Gastrocnemius medialis (tissue), 4 donors: ENCODE measurements around the gene AQP12B. TPM values are rescaled to one million over a fixed set of nuclear protein-coding genes. Genes with fewer than 3 reads are reported as not detected.
"Not testable (repeated sequence)": the region's sequence is repeated elsewhere in the genome, so short reads cannot be mapped to it uniquely, and the experiment has no call there.

ENCODE experiments used
- ATAC-seq, 2 donors: fragments of 150-250 bp; one replicate each; pipeline ENCODE4 v1.9.1; 2016
- DNase-seq, 2 donors: peaks; one replicate each; pipeline ENCODE4 v3.0.0-alpha.2; 2019
- H3K27ac ChIP-seq, 4 donors: fragments of 200-600 bp; sonication (generic); 1 replicate in 1 of 4; 2 replicates in 3 of 4; pipeline ENCODE4 v1.5.1; 2016 to 2018; ENCODE audit warnings: mild to moderate bottlenecking in 2 of 4, moderate library complexity in 1 of 4
- H3K27me3 ChIP-seq, 3 donors: fragments of 200-600 bp; sonication (generic) in 2 of 3; 1 replicate in 1 of 3; 2 replicates in 2 of 3; pipeline versions ENCODE4 v1.5.1 to v1.6.0; 2016 to 2019; ENCODE audit warnings: mild to moderate bottlenecking in 1 of 3, moderate library complexity in 1 of 3
- H3K36me3 ChIP-seq, 2 donors: fragments of 200-600 bp; sonication (generic) in 1 of 2; one replicate each; pipeline ENCODE4 v1.5.1; 2017 to 2018
- H3K4me1 ChIP-seq, 2 donors: fragments of 200-600 bp; sonication (generic) in 1 of 2; one replicate each; pipeline ENCODE4 v1.5.1; 2016 to 2017; ENCODE audit warnings: mild to moderate bottlenecking in 2 of 2
- H3K4me3 ChIP-seq, 4 donors: fragments of 200-600 bp; sonication (generic) in 3 of 4; 1 replicate in 1 of 4; 2 replicates in 3 of 4; pipeline ENCODE4 v1.5.1; 2016 to 2019; ENCODE audit warnings: mild to moderate bottlenecking in 2 of 4
- H3K9me3 ChIP-seq, 3 donors: fragments of 200-600 bp; sonication (generic) in 2 of 3; 1 replicate in 1 of 3; 2 replicates in 2 of 3; pipeline ENCODE4 v1.5.1; 2016 to 2019
- POLR2A ChIP-seq, 2 donors: fragments of 450-650 bp; IDR thresholded peaks; one replicate each; pipeline ENCODE4 v1.6.1; 2017; ENCODE audit warnings: antibody characterized with exemption in 2 of 2, mild to moderate bottlenecking in 2 of 2, moderate library complexity in 2 of 2
- in situ Hi-C, 4 donors: fragments of 200-750 bp; cut with MboI; loops; one replicate each; pipeline versions ENCODE4 v1.15.0 to v1.8.0; 2017; ENCODE audit warnings: low sequenced_read_pairs in 4 of 4
- intact Hi-C: fragments of 100-400 bp; cut with DNase I; formaldehyde crosslinking; loops from one replicate; pipeline ENCODE4 v1.15.1; 2023; ENCODE audit warnings: low total_unique reads
- total RNA-seq, 4 donors: library from RNA; depleted of rRNA; stranded (reverse); fragments of >200 nt; gene quantifications; one replicate each; pipeline versions ENCODE4 v1.1.0 to v1.2.3, GENCODE V29; 2016
- TF ChIP-seq, protein P1 (sequence below), 5 experiments: fragments of 450-650 bp in 3 of 5; fragments of 200-600 bp in 2 of 5; sonication (generic) in 2 of 5; IDR thresholded peaks in 4 of 5; conservative IDR thresholded peaks in 1 of 5; 1 replicate in 4 of 5; 2 replicates in 1 of 5; pipeline ENCODE4 v1.5.1; 2016 to 2019; ENCODE audit warnings: antibody characterized with exemption in 5 of 5, mild to moderate bottlenecking in 3 of 5, moderate library complexity in 3 of 5

AQP12B gene
- total RNA-seq, 4 donors from 2014 or later: not detected

DNA sequence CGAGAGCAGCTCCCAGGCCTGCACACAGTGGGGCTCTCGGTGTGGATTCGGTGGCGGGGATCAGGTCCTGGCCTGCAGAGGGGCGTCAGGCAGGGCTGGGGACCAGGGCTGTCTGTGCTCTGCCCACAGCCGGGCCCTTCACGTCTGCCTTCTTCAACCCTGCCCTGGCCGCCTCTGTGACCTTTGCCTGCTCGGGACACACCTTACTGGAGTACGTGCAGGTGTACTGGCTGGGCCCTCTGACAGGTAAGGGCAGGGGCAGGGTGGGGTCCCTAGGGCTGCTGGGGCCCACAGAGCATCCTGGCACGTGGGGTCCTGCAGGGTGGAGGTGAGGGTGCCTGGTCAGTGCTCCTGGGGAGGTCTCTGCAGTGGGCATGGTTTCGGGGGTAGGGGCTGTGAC lies 11.6 kb upstream of the AQP12B start:
- in situ Hi-C loops, H3K4me1 ChIP-seq, H3K36me3 ChIP-seq, intact Hi-C loops, H3K27ac ChIP-seq, H3K9me3 ChIP-seq, H3K27me3 ChIP-seq, ATAC-seq, H3K4me3 ChIP-seq, DNase-seq: not testable (repeated sequence)

DNA sequence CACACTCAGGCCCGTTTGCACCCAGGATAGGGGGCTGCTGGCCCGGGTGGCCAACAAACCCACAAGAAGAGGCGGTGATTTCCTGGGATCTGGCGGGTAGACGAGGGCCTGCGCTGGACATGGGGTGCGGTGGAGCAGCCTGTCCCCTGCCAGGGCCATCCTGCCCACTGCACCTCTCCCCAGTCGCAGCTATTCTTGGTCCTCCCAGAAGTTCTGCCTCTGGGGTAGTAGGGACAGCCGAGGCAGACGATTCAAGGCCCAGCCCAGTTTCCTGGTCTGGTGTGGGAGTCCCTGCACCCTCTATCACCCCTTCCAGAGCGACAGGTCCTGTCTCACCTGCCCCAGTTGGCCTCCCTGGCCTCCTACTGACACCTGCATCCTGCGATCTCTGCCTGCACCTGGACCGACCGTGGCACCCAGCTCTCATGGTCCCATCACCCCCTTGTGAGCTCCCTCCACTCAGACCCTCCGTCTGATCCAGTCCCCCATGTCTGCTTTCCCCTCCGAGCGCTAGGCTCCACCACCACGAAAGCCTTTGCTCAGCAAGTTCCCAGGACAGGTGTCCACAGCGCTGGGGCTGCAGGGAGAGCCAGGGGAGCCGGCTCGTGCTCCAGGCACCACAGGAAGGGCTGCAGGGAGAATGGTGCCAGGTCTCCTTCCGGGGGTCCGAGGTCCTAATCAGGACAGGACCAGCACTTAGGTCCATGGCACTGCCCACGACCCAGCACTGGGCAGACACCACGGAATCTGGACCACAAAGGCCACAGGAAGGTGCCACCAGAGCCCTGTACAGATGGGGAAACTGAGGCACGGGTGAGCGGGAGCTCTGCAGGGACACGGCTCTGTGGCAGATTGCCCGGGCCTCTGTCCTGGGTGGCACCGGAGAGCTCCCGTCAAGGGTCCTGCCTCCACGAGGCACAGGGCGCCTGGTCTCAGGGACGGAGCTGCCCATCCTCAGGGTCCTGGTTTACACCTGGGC lies 10.2 kb upstream of the AQP12B start:
- H3K4me3 ChIP-seq, DNase-seq, H3K9me3 ChIP-seq, H3K4me1 ChIP-seq, in situ Hi-C loops, H3K27me3 ChIP-seq, H3K27ac ChIP-seq, intact Hi-C loops, ATAC-seq, H3K36me3 ChIP-seq: not testable (repeated sequence)

DNA sequence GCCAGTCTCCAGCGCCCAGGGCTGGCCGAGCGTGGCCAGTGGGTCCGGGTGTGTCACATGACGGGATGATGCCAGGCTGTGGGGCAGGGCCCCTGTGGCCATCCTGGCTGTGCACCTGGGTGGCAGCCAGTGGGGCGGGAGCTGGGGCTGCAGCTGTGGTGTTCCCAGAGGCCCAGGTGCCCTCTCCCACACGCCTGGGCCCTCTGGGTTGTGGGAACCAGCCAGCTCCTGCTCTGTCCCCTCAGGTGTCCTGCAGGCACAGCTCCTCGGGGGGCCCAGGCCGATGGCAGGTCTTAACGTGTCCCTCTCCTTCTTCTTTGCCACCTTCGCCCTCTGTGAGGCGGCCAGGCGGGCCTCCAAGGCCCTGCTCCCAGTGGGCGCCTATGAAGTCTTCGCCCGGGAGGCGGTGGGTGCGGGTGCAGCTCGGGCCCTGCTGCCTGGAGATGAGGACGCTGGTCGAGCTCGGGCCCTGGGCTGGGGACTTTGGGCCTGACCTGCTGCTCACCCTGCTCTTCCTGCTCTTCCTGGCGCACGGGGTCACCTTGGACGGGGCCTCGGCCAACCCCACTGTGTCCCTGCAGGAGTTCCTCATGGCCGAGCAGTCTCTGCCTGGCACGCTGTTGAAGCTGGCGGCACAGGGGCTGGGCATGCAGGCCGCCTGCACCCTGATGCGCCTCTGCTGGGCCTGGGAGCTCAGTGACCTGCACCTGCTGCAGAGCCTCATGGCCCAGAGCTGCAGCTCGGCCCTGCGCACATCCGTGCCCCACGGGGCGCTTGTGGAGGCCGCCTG lies 9.1 kb upstream of the AQP12B start, which contains the start of gene AQP12A:
Gene AQP12A, plus strand, starts transcription at position 236 of the 790 bp plus-strand sequence. Its CDS starts 48 bp downstream, at position 284.
- H3K36me3 ChIP-seq, H3K4me3 ChIP-seq, H3K27ac ChIP-seq, intact Hi-C loops, H3K27me3 ChIP-seq, H3K9me3 ChIP-seq, in situ Hi-C loops, DNase-seq, ATAC-seq, H3K4me1 ChIP-seq: not testable (repeated sequence)

DNA sequence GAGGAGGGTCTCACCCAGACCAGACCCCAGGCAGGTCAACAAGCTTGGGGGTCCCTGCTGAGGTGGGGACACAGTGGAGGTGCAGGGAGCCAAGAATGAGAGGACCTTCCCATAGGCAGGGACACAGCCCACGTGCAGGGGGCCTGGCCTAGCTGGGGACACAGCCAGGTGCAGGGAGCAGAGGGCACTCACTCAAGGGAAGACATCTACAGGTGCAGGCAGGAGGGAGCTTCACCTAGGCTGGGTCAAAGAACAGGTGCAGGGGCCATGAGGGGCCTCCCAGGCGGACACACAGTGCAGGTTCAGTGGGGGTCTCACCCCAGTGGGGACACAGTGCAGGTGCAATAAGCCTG lies 8.4 kb upstream of the AQP12B start:
- ATAC-seq, H3K36me3 ChIP-seq, H3K27ac ChIP-seq, DNase-seq, H3K4me3 ChIP-seq, H3K9me3 ChIP-seq, H3K27me3 ChIP-seq, in situ Hi-C loops, H3K4me1 ChIP-seq, intact Hi-C loops: not testable (repeated sequence)

DNA sequence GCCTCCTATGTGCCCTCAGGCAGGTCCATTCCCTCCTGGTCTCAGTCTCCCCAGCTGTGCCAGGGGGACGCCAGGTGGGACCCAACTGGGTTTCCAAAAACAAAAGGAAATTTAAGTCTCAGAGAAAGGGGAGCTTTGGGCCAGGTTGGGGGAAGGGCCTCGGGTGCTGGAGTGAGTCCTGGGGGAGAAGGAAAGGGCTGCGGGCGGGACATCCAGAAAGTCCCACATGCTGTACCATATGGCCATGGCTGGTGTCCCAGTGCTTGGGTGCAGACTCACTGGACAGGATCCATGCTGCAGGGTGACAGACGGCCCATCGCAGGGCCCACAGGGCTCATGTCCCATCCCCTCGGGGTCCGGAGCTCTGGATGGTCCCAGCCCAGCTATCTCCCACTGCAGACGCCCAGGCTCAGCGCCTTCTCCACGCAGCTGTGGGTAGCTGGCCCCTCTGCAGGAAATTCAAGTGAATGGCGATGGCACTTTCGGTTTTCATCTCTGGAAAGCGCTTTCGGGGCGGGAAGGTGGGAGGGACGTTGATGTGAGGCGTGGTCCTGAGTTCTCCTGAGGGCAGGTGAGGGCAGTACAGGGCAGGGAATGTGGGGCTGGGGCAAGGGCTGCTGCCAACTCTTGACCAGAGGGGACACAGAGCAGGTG lies 7.9 kb upstream of the AQP12B start:
- H3K36me3 ChIP-seq, H3K4me1 ChIP-seq, H3K9me3 ChIP-seq, H3K27ac ChIP-seq, ATAC-seq, H3K4me3 ChIP-seq, H3K27me3 ChIP-seq, in situ Hi-C loops, intact Hi-C loops, DNase-seq: not testable (repeated sequence)

DNA sequence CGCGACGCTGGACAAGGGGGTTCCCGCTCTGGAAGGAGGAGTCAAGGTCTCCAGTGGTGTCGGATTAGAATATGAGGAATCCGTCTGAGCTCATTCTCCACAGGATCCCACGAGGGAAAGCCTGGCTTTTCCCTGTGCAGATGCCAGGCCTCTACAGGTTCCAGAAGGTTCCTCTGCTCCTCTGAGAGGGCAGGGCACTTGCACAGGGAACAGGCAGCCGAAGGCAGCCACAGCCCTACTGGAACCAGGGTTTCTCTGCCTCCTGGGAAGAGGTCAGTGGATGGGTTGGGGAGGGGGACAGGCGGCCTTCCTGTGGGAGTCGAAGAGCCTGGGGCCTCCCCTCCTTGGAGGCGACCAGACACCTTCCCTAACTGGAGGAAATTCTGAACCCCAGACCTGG lies 7.3 kb upstream of the AQP12B start:
- no peaks in the 10 kb centered on the region for H3K9me3 ChIP-seq
- ATAC-seq: no peak
- no peaks in the 10 kb centered on the region for H3K36me3 ChIP-seq
- in situ Hi-C loops: no loop called here
- no peak overlapping the region for H3K27ac ChIP-seq
- no peak overlapping the region for H3K4me3 ChIP-seq
- no peak for TF ChIP-seq POLR2A (IDR thresholded peaks at IDR 0.05)
- TF ChIP-seq, protein P1, sequence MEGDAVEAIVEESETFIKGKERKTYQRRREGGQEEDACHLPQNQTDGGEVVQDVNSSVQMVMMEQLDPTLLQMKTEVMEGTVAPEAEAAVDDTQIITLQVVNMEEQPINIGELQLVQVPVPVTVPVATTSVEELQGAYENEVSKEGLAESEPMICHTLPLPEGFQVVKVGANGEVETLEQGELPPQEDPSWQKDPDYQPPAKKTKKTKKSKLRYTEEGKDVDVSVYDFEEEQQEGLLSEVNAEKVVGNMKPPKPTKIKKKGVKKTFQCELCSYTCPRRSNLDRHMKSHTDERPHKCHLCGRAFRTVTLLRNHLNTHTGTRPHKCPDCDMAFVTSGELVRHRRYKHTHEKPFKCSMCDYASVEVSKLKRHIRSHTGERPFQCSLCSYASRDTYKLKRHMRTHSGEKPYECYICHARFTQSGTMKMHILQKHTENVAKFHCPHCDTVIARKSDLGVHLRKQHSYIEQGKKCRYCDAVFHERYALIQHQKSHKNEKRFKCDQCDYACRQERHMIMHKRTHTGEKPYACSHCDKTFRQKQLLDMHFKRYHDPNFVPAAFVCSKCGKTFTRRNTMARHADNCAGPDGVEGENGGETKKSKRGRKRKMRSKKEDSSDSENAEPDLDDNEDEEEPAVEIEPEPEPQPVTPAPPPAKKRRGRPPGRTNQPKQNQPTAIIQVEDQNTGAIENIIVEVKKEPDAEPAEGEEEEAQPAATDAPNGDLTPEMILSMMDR (IDR thresholded peaks at IDR 0.05 in 4 of 5, conservative IDR thresholded peaks at IDR 0.05 in 1 of 5): no peak
- no peaks in the 10 kb centered on the region for H3K4me1 ChIP-seq
- H3K27me3 ChIP-seq: no peaks in the 10 kb centered on the region
- DNase-seq: no peak
- intact Hi-C loops: no loop called here

DNA sequence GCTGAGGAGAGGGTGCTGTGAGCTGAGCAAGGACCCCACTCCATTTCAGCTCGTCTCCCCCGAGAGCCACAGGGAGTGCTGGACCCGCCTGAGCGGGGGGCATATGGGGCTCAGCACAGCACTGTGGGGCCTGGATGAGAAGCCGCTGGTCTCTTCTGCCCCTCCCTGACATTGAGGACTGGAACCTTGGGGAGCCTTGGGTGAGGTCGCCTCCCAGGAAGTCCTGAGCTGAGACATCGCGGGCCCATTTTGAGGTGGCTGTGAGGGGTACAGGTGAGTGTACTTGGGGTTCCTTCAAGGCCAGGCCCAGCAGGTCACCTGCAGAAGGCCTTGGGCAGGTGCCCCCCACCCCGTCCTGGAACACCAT lies 5.9 kb upstream of the AQP12B start:
- H3K27me3 ChIP-seq: no peaks in the 10 kb centered on the region
- ATAC-seq (no peak), DNase-seq (no peak)
- H3K4me1 ChIP-seq: no peaks in the 10 kb centered on the region
- no peak overlapping the region for H3K27ac ChIP-seq
- no peaks in the 10 kb centered on the region for H3K36me3 ChIP-seq
- no peak overlapping the region for H3K4me3 ChIP-seq
- TF ChIP-seq, protein P1 (IDR thresholded peaks at IDR 0.05 in 4 of 5, conservative IDR thresholded peaks at IDR 0.05 in 1 of 5): no peak
- TF ChIP-seq POLR2A (IDR thresholded peaks at IDR 0.05): no peak
- in situ Hi-C loops: no loop called here
- intact Hi-C loops: no loop called here
- no peaks in the 10 kb centered on the region for H3K9me3 ChIP-seq
